Astrocyte (in vitro differentiated cells and primary cell): Measurements from ENCODE around the gene ADARB2.

Experiments
- EZH2 ChIP-seq: IDR thresholded peaks from 2 replicates; pipeline ENCODE4 v1.6.1; 2012; ENCODE audit warnings: mild to moderate bottlenecking, low read length, inconsistent platforms; ENCODE audit not compliant: insufficient read depth
- TF ChIP-seq, protein P1 (sequence below): IDR thresholded peaks from 2 replicates; pipeline ENCODE4 v1.5.1; 2011; ENCODE audit warnings: low read depth, mild to moderate bottlenecking, inconsistent platforms, low read length, moderate library complexity; ENCODE audit not compliant: insufficient read depth

DNA sequence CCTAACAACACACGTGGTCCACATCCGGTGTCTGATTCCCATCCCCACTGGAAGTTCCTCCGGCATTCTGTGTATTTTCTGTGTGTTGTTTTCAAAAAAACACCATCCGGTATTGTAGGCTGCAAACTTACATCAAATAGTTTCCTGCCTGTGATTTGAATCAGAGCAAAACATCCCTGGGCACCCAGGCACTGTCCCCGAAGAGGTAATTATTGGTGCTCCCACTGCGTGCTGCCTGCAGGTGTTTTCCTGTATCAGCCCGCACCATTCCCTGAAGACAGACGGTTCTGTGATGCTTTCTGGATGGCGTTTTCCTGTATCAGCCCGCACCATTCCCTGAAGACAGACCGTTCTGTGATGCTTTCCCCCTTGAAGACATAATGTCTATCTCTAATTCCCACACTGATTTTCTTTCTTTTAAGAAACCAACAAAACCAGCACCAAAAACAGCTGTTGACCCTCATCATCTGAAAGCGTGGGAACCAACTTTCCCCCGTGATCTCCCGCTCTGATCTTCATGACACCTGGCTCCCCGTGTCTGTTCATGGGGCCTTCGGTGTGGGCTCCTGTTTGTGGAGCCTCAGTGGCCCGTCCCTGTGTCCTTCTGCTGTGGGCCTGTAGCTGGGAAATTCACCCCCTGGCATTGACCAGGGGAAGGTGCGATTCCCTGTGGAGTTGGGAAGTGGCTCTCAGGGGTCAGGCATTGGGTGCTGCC, 205.3 kb downstream of the ADARB2 start:
- TF ChIP-seq, protein P1, sequence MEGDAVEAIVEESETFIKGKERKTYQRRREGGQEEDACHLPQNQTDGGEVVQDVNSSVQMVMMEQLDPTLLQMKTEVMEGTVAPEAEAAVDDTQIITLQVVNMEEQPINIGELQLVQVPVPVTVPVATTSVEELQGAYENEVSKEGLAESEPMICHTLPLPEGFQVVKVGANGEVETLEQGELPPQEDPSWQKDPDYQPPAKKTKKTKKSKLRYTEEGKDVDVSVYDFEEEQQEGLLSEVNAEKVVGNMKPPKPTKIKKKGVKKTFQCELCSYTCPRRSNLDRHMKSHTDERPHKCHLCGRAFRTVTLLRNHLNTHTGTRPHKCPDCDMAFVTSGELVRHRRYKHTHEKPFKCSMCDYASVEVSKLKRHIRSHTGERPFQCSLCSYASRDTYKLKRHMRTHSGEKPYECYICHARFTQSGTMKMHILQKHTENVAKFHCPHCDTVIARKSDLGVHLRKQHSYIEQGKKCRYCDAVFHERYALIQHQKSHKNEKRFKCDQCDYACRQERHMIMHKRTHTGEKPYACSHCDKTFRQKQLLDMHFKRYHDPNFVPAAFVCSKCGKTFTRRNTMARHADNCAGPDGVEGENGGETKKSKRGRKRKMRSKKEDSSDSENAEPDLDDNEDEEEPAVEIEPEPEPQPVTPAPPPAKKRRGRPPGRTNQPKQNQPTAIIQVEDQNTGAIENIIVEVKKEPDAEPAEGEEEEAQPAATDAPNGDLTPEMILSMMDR = no peak
- no peak for TF ChIP-seq EZH2
